NCI-H1694 (cell line): ENCODE measurements around the gene PPP1R12C.

Source experiments
- DNase-seq: peaks from one replicate; lab custom pipeline; 2025; lab: John Stamatoyannopoulos, UW

The PPP1R12C gene

GRCh38 chr19:55044771-55045716, 72.4 kb downstream of the PPP1R12C start:
- DNase-seq: no peak

- no peak for DNase-seq
Observed at GRCh38 chr19:55044286-55044685, 73.2 kb downstream of the PPP1R12C start.

DNA sequence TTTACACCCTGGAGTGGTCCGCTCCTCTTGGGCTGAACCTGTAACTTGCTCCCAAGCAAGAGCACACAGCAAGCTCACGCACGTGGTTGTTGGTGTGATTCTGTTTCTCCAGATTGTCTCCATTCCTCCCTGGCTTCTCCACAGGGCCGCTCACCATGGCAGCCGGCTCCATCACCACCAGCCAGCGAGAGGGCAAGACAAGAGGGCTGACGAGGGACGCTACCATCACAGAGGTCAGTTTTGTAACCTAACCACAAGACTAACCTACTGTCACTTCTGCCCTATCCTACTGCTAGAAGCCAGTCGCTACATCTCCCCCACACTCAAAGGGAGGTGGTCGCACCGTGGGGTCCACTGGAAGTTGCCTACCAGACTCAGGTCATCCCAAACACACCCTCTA, 74.7 kb downstream of the PPP1R12C start:
- DNase-seq: no peak

DNA sequence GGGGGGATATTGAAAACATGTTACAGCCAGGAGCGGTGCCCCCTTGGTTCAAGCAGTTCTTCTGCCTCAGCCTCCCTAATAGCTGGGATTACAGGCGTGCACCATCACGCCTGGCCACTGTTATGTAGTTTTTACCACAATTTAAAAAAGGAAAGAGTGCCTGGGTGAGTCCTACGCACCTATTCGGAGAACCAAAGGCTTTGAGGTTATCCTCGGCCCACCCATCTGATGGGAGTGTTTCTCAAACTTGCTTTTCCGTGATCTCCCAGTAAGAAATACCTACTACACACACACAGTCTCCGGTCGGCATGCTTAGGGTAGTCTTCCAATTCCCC, 75.1 kb downstream of the PPP1R12C start:
- DNase-seq: no peak

DNA sequence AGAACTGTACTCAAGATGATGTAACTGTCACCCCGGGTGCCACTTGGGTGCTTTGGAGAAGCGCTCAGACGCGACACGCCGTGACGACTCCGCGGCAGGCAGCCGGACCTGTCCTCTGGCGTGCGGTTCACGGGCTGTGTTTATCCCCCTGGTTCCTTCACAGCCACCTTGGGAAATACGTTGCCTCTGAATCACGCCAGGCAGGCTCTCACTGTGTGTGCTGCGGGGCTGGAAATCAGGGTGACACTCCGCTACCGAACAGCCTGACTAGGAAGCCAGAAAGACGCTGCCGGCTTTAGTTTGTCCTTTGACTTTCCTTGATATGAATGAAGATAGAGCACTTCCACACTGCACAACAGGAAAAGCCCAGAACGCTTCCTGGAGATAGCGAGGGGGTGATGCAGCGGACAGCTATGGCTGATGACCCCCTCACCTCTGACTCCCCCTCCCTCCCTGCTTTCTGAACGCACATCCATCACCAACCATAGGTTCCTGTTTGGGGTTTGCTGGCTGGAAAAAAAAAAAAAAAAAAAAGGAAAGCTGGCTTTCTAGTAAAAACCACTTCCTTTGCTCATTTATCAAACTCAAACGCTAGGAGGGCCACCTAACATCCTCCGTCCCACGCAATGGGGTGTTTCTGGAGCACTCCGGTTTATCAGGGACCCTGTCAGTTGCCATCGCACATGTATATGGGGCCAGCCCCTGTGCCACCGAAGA, 75.7 kb downstream of the PPP1R12C start:
- DNase-seq: no peak

DNA sequence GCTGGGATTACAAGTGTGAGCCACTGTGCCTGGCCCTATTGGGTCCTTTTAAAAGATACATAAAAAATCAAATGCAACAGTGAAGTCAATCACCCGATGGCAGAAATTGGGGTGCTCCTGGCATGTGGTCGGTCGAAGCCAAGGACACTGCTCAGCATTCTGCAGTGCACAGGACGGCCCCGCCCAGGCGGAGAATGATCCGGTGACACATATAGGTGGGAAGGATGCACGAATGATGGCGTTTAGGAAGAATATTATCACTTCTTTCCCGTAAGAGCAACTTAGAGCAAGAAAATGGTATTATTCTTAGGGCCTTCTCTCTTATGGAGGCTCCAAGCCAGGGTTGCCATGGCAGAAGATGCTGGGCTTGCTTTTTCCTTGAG, 76.2 kb downstream of the PPP1R12C start:
- no peak for DNase-seq
